WI38 (cell line): ENCODE measurements around the gene WDR83.

ENCODE experiments used
- H3K4me3 ChIP-seq: 2 replicates; pipeline ENCODE4 v1.5.1; 2011; ENCODE audit warnings: low read depth, mild to moderate bottlenecking, control low read depth, low read length
- TF ChIP-seq, protein P1 (sequence below): IDR thresholded peaks from 2 replicates; pipeline ENCODE4 v1.5.1; 2012; ENCODE audit warnings: low read depth, mild to moderate bottlenecking, control low read depth, low read length

WDR83 gene

GRCh38 chr19:12657966-12658365, 8.6 kb upstream of the WDR83 start:
- H3K4me3 ChIP-seq = no peak overlapping the region
- TF ChIP-seq, protein P1, sequence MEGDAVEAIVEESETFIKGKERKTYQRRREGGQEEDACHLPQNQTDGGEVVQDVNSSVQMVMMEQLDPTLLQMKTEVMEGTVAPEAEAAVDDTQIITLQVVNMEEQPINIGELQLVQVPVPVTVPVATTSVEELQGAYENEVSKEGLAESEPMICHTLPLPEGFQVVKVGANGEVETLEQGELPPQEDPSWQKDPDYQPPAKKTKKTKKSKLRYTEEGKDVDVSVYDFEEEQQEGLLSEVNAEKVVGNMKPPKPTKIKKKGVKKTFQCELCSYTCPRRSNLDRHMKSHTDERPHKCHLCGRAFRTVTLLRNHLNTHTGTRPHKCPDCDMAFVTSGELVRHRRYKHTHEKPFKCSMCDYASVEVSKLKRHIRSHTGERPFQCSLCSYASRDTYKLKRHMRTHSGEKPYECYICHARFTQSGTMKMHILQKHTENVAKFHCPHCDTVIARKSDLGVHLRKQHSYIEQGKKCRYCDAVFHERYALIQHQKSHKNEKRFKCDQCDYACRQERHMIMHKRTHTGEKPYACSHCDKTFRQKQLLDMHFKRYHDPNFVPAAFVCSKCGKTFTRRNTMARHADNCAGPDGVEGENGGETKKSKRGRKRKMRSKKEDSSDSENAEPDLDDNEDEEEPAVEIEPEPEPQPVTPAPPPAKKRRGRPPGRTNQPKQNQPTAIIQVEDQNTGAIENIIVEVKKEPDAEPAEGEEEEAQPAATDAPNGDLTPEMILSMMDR = no peak

DNA sequence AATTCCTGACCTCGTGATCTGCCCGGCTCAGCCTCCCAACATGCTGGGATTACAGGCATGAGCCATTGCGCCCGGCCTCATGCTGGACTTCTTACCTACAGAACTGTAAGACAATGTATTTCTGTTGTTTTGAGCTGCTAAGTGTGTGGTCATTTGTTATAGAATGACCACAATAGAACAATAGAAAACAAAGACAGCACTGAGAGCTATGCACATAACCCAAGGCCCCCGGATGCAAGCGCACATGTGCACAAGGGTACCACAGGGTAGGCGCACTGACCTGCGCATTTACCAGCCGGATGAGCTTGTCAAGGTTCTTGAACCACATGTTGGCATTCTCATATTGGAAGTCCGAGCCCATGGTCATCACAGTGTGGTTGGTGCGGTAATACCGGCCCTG, 5.6 kb upstream of the WDR83 start:
- no peak overlapping the region for H3K4me3 ChIP-seq
- TF ChIP-seq, protein P1 = no peak

DNA sequence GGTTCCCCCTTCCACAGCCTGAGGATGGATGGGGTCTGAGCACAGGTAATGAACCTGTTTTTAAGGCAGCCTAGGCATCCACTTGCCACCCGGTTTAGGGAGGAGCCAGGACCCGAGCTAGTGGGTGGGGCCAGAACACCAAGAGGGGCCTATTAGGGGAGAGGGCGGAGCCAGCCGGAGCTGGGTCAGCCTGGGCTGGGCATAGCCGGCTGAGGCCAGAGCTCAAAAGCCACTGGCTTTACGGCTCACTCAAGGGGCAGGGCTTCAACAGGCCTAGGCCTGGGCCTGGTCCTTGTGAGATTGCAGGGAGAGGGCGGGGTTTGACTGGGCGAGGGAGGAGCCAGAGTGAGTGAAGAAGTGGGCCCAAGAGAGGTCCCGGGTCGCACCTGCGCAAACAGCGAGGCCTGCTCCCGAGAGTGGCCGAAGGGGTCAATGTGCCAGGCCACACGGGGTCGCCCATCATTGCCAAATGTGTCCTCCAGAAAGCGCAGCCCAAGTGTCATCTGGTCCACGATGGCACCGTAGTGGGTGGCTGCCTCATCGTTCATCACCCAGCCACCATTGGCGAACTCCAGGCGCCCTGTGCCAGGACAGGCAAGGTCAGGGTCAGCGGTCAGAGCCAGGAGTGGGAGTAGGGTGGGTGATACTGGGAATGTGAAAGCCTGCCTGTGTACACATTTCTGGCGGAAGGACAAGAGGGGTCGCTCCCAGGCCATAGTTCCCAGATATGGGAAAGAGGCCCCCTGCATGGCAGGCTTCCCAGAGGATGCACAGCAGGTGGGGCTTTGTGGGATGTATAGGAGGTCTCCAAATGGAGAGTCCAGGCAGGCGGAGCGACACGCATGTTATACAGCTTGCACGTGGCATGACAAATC, 2.0 kb upstream of the WDR83 start:
- H3K4me3 ChIP-seq = no peak overlapping the region
- TF ChIP-seq, protein P1 = no peak

DNA sequence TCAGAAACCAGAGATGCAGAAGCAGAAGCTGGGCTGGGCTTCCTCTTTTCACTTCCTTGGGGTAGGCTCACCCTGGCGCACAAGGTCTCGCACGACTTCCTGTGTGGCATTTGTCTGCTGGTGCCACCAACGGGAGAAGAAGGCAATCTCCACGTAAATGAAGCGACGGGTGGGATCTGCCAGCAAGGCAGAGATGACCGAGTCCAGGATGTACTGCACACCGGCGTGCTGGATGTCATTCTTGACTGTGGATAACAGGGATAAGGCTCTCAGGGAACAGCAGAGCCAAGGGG, 1.4 kb upstream of the WDR83 start:
- no peak overlapping the region for H3K4me3 ChIP-seq
- TF ChIP-seq, protein P1 = no peak

- H3K4me3 ChIP-seq = peak overlapping the region; percentile 68
- TF ChIP-seq, protein P1 = no peak
These were observed 839 bp upstream of the WDR83 start for GRCh38 chr19:12665671-12666264.

GRCh38 chr19:12667731-12668302, 1.2 kb downstream of the WDR83 start:
- H3K4me3 ChIP-seq = peak overlapping the region; percentile 95

GRCh38 chr19:12668346-12668745, 1.7 kb downstream of the WDR83 start:
- peak overlapping the region; percentile 95 for H3K4me3 ChIP-seq
- TF ChIP-seq, protein P1 = no peak

More at GRCh38 chr19:12667731-12668302, 1.2 kb downstream of the WDR83 start:
- TF ChIP-seq, protein P1 = no peak
